ENCODE data around the gene KRT72. TPM values are rescaled to one million over a fixed set of nuclear protein-coding genes. Genes with fewer than 3 reads are reported as not detected.

Gene KRT72
- total RNA-seq, 1 experiment from 2014 or later: 0.17 TPM

DNA sequence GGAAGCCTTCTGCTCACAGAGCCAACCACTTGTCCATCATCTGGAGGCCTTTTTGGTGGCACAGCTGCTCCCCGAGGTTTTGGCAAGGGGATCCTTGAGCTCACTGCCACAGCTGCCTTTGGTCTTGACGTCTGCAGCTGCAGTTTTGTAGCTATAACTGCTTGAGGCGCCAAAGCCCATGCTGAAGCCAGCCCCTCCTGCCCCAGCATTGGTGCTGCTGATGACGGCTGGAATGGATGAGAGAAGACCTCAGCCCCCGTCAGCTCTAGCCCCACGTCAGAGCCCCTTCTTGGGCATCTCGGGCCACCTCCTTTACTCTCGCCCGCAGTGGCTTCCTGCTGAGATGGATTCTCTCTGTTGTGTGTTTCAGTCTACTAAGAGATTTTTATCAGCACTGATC is 15.3 kb downstream of the KRT72 start:
- no TSS peak for BruUV-seq (replicated peaks)
- H2AFZ ChIP-seq (ENCODE audit: low read depth, low read length, poor library complexity, severe bottlenecking): no peak overlapping the region
- ChIA-PET POLR2A (no interaction called here), CTCF (interaction anchor here (1.0 to 2.3 kb wide), 3 partner anchors 285 to 395 kb away, joined by 4 to 17 read pairs (median 5); no protein-coding TSS in a partner anchor), RAD21 (ENCODE audit: low non-redundant PET in 1 of 2, low total read pairs in 2 of 2, uncharacterized antibody in 2 of 2, unreplicated experiment in 2 of 2) (interaction anchor here in 1 of 2 experiments (0.7 to 1.0 kb wide), 3 partner anchors 280 to 294 kb away, joined by 3 read pairs; no protein-coding TSS in a partner anchor)
- peaks cover 0 to 25% of the 10 kb centered on the region in 2 experiments; a peak in 1 of 4 replicates for H3K4me1 ChIP-seq (ENCODE audit: control insufficient read depth in 1 of 2, insufficient read depth in 2 of 2, low read length in 2 of 2)
- TF ChIP-seq RAD21 (IDR thresholded peaks at IDR 0.05; ENCODE audit: low read depth) (peak; percentile 30; the same call in 1 of the 2 replicates), SP1 (IDR thresholded peaks at IDR 0.05; ENCODE audit: low read depth) (no peak)
- TF ChIP-seq, protein P1, sequence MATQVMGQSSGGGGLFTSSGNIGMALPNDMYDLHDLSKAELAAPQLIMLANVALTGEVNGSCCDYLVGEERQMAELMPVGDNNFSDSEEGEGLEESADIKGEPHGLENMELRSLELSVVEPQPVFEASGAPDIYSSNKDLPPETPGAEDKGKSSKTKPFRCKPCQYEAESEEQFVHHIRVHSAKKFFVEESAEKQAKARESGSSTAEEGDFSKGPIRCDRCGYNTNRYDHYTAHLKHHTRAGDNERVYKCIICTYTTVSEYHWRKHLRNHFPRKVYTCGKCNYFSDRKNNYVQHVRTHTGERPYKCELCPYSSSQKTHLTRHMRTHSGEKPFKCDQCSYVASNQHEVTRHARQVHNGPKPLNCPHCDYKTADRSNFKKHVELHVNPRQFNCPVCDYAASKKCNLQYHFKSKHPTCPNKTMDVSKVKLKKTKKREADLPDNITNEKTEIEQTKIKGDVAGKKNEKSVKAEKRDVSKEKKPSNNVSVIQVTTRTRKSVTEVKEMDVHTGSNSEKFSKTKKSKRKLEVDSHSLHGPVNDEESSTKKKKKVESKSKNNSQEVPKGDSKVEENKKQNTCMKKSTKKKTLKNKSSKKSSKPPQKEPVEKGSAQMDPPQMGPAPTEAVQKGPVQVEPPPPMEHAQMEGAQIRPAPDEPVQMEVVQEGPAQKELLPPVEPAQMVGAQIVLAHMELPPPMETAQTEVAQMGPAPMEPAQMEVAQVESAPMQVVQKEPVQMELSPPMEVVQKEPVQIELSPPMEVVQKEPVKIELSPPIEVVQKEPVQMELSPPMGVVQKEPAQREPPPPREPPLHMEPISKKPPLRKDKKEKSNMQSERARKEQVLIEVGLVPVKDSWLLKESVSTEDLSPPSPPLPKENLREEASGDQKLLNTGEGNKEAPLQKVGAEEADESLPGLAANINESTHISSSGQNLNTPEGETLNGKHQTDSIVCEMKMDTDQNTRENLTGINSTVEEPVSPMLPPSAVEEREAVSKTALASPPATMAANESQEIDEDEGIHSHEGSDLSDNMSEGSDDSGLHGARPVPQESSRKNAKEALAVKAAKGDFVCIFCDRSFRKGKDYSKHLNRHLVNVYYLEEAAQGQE (IDR thresholded peaks at IDR 0.05; ENCODE audit: low read depth): no peak
- H3K4me2 ChIP-seq (ENCODE audit: low read length): no peak overlapping the region
- intact Hi-C loops (cut with micrococcal nuclease): no loop called here
- ATAC-seq (no peak), DNase-seq (ENCODE audit: low read depth, low spot score) (no peak)
- no peaks in the 10 kb centered on the region for H3K9me3 ChIP-seq (ENCODE audit: control insufficient read depth in 1 of 2, insufficient read depth in 1 of 2, low read depth in 1 of 2, low read length in 2 of 2)
- H3K9ac ChIP-seq (ENCODE audit: low read length): no peak overlapping the region
- H3K4me3 ChIP-seq (replicated peaks in 1 of 2; ENCODE audit: low read depth in 1 of 2, low read length in 2 of 2): no peak overlapping the region
- no peaks in the 10 kb centered on the region for H3K36me3 ChIP-seq (ENCODE audit: control insufficient read depth in 1 of 2, insufficient read depth in 2 of 2, low read length in 2 of 2)
- no peaks in the 10 kb centered on the region for H3K9me2 ChIP-seq (ENCODE audit: insufficient read depth)
- no peaks in the 10 kb centered on the region for H4K20me1 ChIP-seq (ENCODE audit: insufficient read depth)
- no peaks in the 10 kb centered on the region for H3K27me3 ChIP-seq (ENCODE audit: insufficient read depth, low read length)
- H3K27ac ChIP-seq (ENCODE audit: low read depth, low read length): no peak overlapping the region
- H3K79me2 ChIP-seq (ENCODE audit: insufficient read depth, low read length): no peaks in the 10 kb centered on the region

GRCh38 chr12:52585066-52585465 is 16.2 kb downstream of the KRT72 start:
- Histone ChIP-seq H3K36me3 (ENCODE audit: control insufficient read depth in 1 of 2, insufficient read depth in 2 of 2, low read length in 2 of 2) (no peaks in the 10 kb centered on the region), H3K79me2 (ENCODE audit: insufficient read depth, low read length) (no peaks in the 10 kb centered on the region), H3K4me2 (ENCODE audit: low read length) (no peak overlapping the region), H3K9ac (ENCODE audit: low read length) (no peak overlapping the region), H3K9me3 (ENCODE audit: control insufficient read depth in 1 of 2, insufficient read depth in 1 of 2, low read depth in 1 of 2, low read length in 2 of 2) (no peaks in the 10 kb centered on the region), H3K4me3 (replicated peaks in 1 of 2; ENCODE audit: low read depth in 1 of 2, low read length in 2 of 2) (no peak overlapping the region), H4K20me1 (ENCODE audit: insufficient read depth) (no peaks in the 10 kb centered on the region), H3K27ac (ENCODE audit: low read depth, low read length) (no peak overlapping the region), H3K27me3 (ENCODE audit: insufficient read depth, low read length) (no peaks in the 10 kb centered on the region), H3K4me1 (ENCODE audit: control insufficient read depth in 1 of 2, insufficient read depth in 2 of 2, low read length in 2 of 2) (peaks cover 0 to 33% of the 10 kb centered on the region in 2 experiments; a peak in 2 of 4 replicates), H2AFZ (ENCODE audit: low read depth, low read length, poor library complexity, severe bottlenecking) (no peak overlapping the region), H3K9me2 (ENCODE audit: insufficient read depth) (no peaks in the 10 kb centered on the region)
- ChIA-PET POLR2A (no interaction called here), CTCF (interaction anchor here (0.8 to 4.6 kb wide), 3 partner anchors 23 to 294 kb away, joined by 3 to 29 read pairs (median 4); no protein-coding TSS in a partner anchor), RAD21 (ENCODE audit: low non-redundant PET in 1 of 2, low total read pairs in 2 of 2, uncharacterized antibody in 2 of 2, unreplicated experiment in 2 of 2) (interaction anchor here in 1 of 2 experiments (1.0 kb wide), 1 partner anchor 189 kb away, joined by 3 read pairs; no protein-coding TSS in a partner anchor)
- DNase-seq (ENCODE audit: low read depth, low spot score) (no peak), ATAC-seq (no peak)
- BruUV-seq (replicated peaks): no TSS peak
- intact Hi-C loops (cut with micrococcal nuclease): no loop called here
- TF ChIP-seq CEBPB (IDR thresholded peaks at IDR 0.05; ENCODE audit: low read depth): no peak
- TF ChIP-seq ZNF274 (IDR thresholded peaks at IDR 0.05; ENCODE audit: low read depth, low read length): no peak
- TF ChIP-seq EZH2 (IDR thresholded peaks at IDR 0.05): no peak
- no peak for TF ChIP-seq CTCF (IDR thresholded peaks at IDR 0.05 in 2 of 3, conservative IDR thresholded peaks at IDR 0.05 in 1 of 3; ENCODE audit: borderline replicate concordance in 1 of 3, insufficient read depth in 1 of 3, low read depth in 2 of 3, low read length in 2 of 3)
- TF ChIP-seq CBX3 (IDR thresholded peaks at IDR 0.05; ENCODE audit: low read depth): no peak
- TF ChIP-seq ZFX (IDR thresholded peaks at IDR 0.05): no peak
- TF ChIP-seq, protein P1 (IDR thresholded peaks at IDR 0.05; ENCODE audit: low read depth): no peak
- TF ChIP-seq FOSL1 (IDR thresholded peaks at IDR 0.05; ENCODE audit: low read depth): no peak
- no peak for TF ChIP-seq SP1 (IDR thresholded peaks at IDR 0.05; ENCODE audit: low read depth)
- no peak for TF ChIP-seq SRF (IDR thresholded peaks at IDR 0.05; ENCODE audit: low read depth)

Data from HCT116 (cell line).